Activated naive CD4-positive, alpha-beta T cell (primary cell): ENCODE measurements around the gene PRODH2.
A peak's percentile ranks its signal among the peaks of the same experiment; 100 is the strongest.

Experiments used
- DNase-seq, 4 experiments: peaks; one replicate each; lab custom pipeline; 2025; lab: John Stamatoyannopoulos, UW

The PRODH2 gene

DNA sequence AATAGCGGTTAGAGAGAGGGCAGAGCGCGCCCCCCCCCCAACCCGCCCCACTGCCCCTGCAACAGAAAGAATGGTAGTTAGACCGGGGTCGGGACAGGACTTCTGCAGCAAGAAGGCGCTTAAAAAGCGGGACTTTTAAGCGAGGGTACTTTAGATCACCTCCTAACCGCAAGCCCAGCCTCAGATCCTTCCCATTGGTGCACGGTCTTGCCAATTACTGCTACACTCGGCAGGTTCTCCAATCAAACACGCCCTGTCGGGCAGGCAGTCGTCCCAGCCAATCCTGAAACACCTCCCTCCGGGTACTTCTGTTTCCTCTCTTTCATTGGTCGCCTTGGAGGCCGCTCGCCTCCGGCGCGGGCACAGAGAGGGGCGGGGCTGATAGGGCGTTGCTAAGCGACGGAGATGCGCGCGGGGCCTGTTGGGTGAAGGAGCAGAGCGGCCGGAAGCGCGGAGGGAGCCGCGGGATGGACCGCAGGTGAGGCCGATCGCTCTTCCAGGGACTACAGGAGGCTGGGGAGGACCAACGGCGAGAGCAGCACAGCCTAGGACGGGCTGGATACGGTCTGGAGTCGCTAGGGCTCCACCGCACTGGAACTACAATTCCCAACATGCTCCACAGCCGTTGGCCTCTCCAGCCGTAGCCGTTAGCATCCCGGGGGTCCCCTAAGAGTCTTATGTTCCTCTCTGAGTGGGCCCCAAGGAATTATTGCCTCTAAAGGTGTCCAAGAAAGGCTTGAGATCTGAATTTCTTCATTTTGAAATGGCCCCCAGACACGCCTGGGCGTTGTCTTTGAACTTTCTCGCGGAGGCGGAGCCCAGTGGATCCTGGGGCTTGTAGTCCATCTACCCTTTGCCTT, 54.7 kb downstream of the PRODH2 start, which contains the start of gene PROSER3:
Gene PROSER3, plus strand, starts transcription at position 428 of the 860 bp plus-strand sequence. Its CDS starts 40 bp downstream, at position 468.
- DNase-seq = peak; percentile 84 to 97 (median 92)

GRCh38 chr19:35757231-35757748, 55.4 kb downstream of the PRODH2 start:
- no peak for DNase-seq

DNA sequence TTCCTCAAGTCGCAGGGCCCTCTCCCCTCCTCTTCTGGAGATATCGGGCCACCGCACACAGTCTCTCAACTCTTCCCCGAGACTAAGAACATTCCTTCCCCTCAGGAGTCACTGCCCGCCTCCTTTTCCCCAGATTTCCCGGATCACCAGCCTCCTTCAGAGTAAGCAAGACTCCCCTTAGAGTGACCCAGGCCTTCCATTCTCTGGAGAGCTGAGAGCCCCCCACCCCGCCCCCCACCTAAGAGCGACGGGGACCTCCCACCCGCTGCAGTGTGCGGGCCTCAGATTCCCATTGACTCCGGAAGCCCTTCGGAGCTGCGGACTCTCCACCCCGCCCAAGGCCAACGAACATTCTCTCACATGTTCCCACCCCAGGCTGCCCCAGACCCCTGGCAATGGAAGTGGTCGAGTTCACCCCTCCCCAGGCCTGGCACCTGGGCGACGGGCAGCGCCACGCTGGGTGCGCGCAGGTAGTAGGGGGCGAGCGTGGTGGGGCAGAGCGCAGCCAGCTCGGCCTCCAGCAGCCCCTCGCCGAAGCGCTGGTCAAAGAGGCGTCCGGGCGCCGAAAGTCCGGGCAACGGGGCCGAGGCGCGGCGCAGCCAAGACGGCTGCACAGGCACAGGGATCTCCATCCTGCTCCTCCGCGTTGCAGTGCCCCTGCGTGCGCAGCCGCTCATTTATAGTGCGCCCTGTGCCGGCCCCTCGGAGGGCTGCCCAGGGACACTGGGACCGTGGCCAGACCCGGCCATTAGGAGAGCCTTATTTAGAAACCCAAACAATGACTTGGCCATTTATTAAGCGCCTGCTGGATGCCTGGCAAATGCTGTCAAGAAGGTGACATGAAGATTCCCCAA, 56.0 kb downstream of the PRODH2 start, which contains the start of gene HSPB6:
Gene HSPB6, minus strand, starts transcription at position 653 of the 854 bp plus-strand sequence. Its CDS starts 21 bp downstream, at position 632.
- DNase-seq = no peak

DNA sequence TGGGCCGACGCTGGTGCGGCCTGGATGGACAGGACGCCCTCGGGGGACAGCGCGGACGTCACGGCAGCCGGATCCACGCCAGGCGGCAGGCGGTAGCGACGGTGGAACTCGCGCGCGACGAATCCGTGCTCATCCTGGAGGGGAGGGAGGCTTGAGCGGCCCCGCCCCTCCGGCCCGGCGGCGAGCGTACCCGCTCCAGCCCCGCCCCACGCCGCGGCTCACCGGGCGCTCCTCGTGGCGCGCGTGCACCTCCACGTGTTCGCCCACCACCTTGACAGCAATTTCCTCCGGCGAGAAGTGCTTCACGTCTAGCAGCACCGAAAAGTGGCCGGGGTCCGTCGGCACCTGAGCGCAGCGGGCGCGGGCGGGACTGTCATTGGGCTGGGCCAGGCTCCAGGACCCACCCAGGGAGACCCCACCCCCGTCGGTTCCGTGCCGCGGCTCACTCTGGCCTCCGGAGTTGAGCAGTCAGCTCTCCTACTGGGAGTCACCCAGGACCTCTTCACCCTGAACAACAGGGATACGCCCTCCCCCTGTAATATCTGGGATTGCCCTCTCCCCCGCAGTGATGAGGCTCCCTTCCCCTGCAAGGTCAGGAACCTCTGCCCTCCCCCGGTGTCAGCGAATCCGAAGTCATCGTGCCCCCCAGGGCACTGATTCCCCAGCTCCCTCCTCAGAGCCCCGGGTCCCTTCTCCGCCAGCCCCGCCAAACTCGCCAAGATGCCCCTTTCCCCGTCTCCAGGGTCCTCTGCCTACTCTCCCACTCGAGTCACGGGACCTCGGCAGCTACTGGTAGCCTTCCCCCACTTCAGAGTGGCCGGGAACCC, 56.9 kb downstream of the PRODH2 start:
- DNase-seq = peak in 2 of 4 experiments; percentile 24 to 58

- DNase-seq = no peak
Observed at GRCh38 chr19:35755131-35755549, 57.5 kb downstream of the PRODH2 start.

DNA sequence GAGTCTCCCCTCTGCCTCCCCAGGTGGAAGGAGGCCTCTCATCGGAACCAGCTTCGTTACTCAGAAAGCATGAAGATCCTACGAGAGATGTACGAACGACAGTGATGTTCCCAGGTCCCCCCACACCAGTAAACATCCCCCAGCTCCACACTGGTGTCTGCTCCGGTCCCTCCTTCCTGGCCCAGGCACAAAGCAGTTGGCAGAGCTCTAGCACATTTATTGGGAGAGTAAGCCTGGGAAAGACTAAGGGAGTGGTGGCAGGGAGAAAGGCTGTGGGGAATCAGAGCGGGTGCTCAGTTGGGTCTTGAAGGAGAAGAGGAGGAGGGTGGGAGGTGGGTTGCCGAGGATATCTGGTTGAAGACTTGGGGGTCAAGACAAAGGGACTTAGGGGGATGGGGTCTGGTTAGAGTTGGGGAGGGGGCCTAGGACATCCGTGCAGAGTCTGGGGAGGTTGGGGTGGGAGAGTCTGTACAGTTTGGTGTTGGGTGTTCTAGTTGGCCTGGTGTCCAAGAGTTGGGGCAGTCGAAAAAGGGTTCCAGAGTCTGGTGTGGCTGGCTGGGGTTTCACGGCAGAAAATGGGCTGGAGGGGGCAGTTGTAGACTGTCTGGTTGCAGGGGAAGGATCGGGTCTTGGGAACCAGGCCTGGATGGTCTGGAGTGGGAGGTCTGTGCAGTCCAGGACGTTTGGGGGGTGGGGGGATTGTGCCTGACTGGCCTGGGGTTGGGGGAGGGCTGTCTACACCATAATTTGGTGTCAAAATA, 58.1 kb downstream of the PRODH2 start:
- no peak for DNase-seq

- DNase-seq = no peak
Observed at GRCh38 chr19:35753634-35754369, 58.8 kb downstream of the PRODH2 start.

DNA sequence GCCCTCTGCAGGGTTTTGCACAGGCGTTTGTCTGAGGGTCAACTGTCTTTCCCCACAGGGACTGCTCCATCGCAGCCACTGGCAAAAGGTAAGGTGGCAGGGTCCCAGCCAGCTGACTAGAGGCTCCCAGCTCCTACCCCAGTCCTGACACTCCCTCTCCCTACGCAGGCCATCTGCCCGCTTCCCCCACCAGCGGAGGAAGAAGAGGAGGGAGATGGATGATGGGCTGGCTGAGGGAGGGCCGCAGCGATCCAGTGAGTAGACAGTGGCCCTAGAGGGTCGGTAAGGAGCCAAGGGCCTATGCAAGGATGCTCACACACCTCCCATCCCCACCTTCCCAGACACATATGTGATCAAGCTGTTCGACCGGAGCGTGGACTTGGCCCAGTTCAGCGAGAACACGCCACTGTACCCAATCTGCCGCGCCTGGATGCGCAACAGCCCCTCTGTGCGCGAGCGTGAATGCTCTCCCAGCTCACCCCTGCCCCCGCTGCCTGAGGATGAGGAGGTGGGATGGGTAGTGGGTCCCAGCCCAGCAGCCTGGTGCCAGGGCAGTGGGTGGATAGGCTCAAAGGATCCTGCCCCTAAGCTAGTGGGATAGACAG, 59.8 kb downstream of the PRODH2 start:
- no peak for DNase-seq

- DNase-seq = no peak
Observed at GRCh38 chr19:35751839-35752745, 60.6 kb downstream of the PRODH2 start.

DNA sequence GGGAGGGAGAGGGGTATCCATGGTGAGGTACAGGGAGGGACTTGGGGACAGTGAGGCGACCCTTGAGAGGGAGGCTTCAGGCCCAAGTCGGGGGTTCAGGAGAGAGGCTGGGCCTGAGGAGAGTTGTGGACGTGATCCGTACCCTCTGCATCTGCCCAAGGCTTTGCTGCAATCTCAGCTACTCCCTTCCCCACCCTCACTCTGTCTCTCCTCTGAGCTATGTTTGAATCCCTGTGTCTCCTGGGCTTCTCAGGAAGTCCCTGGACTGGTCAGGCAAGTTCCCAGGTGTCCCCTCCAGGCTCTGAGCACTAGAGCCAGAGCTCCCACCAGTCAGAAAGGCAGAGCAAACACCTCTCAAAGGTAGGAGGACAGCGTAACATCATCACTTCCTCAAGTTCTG, 62.5 kb downstream of the PRODH2 start:
- DNase-seq = no peak
